Embryonic facial prominence (tissue), 1 donor: ENCODE measurements around the gene EPB41L2.
A peak's percentile ranks its signal among the peaks of the same experiment; 100 is the strongest.
"Not testable (repeated sequence)": the region's sequence is repeated elsewhere in the genome, so short reads cannot be mapped to it uniquely, and the experiment has no call there.

Experiments
- DNase-seq: peaks from one replicate; pipeline ENCODE4 v3.0.0-alpha.2; 2016; ENCODE audit errors: extremely low spot score

EPB41L2 gene

GRCh38 chr6:131003488-131004386 is 59.3 kb downstream of the EPB41L2 start:
- peak; percentile 44 for DNase-seq

GRCh38 chr6:131002661-131002980 is 60.4 kb downstream of the EPB41L2 start:
- no peak for DNase-seq

GRCh38 chr6:131001945-131002660 is 60.9 kb downstream of the EPB41L2 start:
- DNase-seq: no peak

DNA sequence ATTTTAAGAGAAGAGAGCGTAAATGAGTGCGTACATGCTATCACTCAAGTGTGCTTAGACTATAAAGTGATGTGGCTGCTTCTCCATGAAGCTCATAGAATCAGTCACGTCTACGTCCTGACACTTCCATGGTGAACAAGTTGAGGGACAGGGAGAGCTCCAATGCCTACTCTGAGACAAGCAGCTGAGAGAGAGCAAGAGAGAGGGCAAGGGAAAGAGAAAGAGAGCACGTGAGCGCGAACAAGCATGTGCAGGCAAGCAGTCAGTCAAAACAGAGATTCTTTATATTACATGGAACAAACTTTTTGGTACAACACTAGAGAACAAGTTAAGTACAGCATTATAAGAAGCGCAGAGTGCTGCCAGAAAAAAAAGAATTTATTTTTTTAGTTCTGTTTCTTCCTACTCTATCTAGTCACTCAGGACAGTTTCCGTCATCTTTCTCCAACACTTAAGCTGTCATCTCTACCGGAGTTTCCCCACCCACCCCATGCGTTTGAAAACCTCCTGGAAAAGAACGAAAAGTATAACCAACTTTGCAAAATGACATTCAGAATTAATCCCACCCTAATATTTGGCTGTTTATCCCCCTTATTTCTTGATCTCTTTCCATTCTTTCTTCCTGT is 61.8 kb downstream of the EPB41L2 start:
- DNase-seq: no peak

DNA sequence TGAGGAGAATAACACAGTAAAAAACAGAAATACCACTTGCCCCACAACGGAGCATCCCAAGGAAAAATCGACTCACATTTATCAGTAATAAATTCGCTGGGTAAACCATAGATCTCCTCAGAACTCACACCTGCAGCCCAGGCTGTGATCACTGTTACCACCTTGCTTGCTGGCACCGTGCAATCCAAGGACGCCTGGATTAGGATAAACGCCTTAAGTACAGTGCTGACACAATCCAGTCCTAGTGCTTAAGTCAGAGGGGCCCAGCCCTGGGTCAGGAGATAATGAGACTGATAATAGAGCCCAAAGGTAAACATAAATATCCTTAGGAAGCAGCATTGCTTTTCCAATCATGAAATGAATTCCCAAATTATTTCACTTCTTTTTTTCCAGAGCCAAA is 62.5 kb downstream of the EPB41L2 start:
- no peak for DNase-seq

DNA sequence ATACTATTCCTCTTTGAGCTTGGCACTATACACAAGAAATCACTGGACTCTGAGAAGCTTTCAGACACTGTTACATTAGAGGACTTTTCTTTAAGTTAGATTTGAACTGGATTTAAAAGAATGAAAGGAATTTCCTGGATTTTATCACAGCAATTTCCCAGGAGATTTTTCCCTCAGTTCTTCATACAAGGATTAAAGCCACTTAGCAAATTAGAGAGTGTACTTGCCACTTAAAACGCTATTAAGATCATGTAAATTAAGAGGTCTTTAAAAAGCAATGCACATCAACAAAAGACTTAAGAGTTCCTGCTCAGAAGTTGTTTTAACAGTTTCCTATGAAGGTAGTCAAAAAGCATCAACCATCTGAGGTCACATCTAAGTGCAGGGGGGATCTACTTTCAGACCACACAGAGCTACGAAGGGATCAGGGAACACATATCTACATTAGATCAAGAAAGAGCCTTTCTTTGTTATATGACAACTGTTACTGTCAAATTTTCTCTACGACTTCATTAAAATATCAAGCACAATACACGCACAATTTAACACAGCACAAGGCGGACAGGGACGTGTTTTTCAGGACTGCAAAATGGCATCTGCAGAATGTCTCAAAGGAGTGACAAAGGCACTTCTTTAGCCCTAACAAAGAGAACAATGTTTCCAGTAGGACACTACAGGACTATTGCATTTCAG is 65.8 kb downstream of the EPB41L2 start:
- no peak for DNase-seq

- no peak for DNase-seq
These were observed 66.4 kb downstream of the EPB41L2 start for GRCh38 chr6:130996635-130997034.

DNA sequence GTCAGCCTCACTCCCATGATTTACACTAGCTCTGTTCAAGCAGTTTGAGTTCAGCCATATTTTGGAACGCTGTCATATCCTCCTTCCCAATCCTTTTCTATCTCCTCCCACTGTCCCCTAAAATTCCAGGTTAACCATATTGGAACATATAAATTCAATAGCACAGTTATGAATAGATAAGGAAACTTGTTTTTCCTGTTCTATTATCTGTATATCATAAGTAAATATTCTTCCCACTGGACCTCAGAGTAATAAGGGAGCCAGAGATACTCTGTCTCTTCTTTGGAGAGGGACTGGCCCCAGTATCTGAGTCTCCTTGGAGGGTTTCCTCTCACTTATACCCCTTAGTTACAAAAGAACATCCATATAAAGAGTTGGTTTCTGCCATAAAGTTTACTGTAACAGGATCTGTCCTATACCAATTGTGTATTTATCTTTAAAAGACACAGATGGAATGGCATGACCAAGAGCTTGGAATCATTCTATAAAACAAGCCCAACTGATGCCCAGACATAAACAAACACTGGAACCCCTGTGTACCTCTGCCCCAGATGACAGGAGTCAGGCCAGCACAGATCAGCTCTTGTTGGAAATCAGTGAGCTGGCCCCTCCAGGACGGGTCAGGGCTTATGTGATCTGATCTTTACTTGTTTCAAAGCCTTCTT is 67.1 kb downstream of the EPB41L2 start:
- no peak for DNase-seq

GRCh38 chr6:130994319-130995097 is 68.5 kb downstream of the EPB41L2 start:
- no peak for DNase-seq

GRCh38 chr6:130993292-130993765 is 69.7 kb downstream of the EPB41L2 start:
- no peak for DNase-seq

DNA sequence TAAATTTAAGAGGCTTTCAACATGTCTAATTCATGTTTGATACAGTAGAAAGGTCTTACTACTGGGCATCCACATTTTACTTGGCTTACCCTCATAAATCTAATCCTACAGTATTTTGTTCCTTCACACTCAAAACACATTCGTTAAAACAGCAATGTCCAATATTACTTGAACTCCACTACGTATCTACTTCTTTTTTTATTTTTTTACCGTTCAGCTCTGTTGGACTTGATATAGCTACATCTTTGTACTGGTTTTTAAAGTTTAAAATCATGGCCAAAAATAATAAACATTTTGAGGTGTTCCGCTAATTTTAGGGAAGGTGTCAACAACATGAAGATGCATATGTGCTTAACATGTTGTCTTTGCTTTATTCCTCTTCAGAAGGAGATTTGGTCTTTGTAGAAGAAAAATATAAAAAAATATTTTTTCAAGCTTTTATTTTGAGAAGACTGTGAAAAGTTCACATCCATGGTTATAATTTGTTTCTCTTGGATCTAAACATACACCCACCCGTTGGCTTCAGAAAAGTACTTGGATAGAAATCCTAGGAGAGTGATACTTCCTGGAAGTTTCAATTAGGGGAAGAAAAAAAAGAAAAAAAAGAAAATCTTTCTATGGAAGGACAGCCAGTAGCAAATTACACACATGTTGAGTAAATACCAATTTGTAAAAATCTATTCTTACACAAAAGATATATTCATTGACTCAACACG is 71.5 kb downstream of the EPB41L2 start:
- no peak for DNase-seq

- not testable (repeated sequence) for DNase-seq
These were observed 75.5 kb downstream of the EPB41L2 start for GRCh38 chr6:130987539-130987938.

GRCh38 chr6:130985115-130985514 is 77.9 kb downstream of the EPB41L2 start:
- DNase-seq: no peak

- DNase-seq: no peak
These were observed 80.0 kb downstream of the EPB41L2 start for GRCh38 chr6:130982941-130983456.

- DNase-seq: peak; percentile 27
These were observed 80.9 kb downstream of the EPB41L2 start for GRCh38 chr6:130982135-130982534.

GRCh38 chr6:130981409-130981808 is 81.6 kb downstream of the EPB41L2 start:
- DNase-seq: no peak

GRCh38 chr6:130980310-130981032 is 82.6 kb downstream of the EPB41L2 start:
- no peak for DNase-seq

DNA sequence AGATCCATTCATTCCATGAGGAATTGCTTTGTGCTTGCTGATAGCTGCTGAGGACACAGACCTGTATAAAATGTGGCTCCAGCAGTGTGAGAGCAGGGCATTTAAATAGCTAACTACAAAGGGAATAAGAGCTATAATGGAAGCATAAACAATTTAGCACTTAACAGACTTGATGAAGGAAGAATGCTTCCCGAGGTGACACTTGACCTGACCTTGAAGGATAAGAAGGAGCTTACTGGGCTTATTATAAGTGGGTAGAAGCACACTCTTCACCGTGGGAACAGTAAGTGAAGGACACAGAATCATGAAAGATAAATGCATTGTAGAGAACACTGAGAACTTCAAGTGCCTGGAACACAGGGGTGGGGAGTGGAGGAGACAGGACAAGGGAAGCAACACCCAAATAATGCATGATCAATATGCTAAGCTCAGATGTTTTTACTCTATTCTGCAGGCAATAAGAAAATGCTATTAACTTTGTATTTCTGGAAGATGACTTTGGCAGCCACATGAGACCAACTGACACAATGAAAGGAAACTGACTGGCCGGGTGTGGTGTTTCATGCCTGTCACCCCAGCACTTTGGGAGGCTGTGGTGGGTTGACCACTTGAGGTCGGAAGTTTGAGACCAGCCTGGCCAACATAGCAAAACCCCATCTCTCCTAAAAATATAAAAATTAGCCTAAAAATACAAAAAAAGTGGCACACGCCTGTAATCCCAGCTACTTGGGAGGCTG is 84.2 kb downstream of the EPB41L2 start:
- DNase-seq: no peak
